IMR-90 (cell line): Measurements from ENCODE around the gene RNF41. TPM values are rescaled to one million over a fixed set of nuclear protein-coding genes. Genes with fewer than 3 reads are reported as not detected.

ENCODE experiments used
- ATAC-seq: fragments of 200-7000 bp; cut with Tn5 transposase; 2 replicates; pipeline ENCODE4 v1.9.1; 2020; ENCODE audit warnings: low read depth, mild to moderate bottlenecking, moderate library complexity
- BruUV-seq: library from RNA; stranded (reverse); fragments of 400-500 nt; replicated peaks from 2 replicates; lab custom pipeline; 2021; lab: Mats Ljungman, UMichigan
- CTCF ChIA-PET: fragments of 300-600 bp; formaldehyde crosslinking; extraction: SDS; loops from one replicate; lab custom pipeline; 2021; ENCODE audit warnings: antibody characterized with exemption; lab: Yijun Ruan, JAX
- POLR2A ChIA-PET: fragments of 300-600 bp; sonication (Branson Sonifier 250); formaldehyde crosslinking; loops from one replicate; lab custom pipeline; 2022; ENCODE audit warnings: antibody characterized with exemption; ENCODE audit not compliant: unreplicated experiment; lab: Charles Lee
- DNase-seq: peaks from one replicate; pipeline ENCODE4 v3.0.0; 2013
- H2AFZ ChIP-seq: replicated peaks from 2 replicates; pipeline ENCODE3; 2013; ENCODE audit warnings: low read length, mild to moderate bottlenecking; ENCODE audit not compliant: poor library complexity
- H2AK5ac ChIP-seq: 2 replicates; pipeline ENCODE4 v1.6.1; 2013; ENCODE audit warnings: low read depth, low read length, inconsistent platforms
- H2AK9ac ChIP-seq: replicated peaks from 2 replicates; pipeline ENCODE3; 2013; ENCODE audit warnings: mild to moderate bottlenecking, low read depth, low read length, moderate library complexity; ENCODE audit not compliant: poor library complexity
- H2BK120ac ChIP-seq: 2 replicates; pipeline ENCODE4 v1.6.1; 2013; ENCODE audit warnings: low read depth, low read length, inconsistent platforms
- H2BK15ac ChIP-seq: 3 replicates; pipeline ENCODE4 v1.6.1; 2013; ENCODE audit warnings: low read depth, low read length, inconsistent platforms
- H2BK20ac ChIP-seq: 2 replicates; pipeline ENCODE4 v1.6.1; 2013; ENCODE audit warnings: low read depth, mild to moderate bottlenecking, inconsistent platforms, low read length, moderate library complexity
- H2BK5ac ChIP-seq: 2 replicates; pipeline ENCODE4 v1.6.1; 2013; ENCODE audit warnings: mild to moderate bottlenecking, low read depth, low read length, inconsistent platforms; ENCODE audit not compliant: poor library complexity, severe bottlenecking
- H3K14ac ChIP-seq: replicated peaks from 2 replicates; pipeline ENCODE4 v1.6.1; 2013; ENCODE audit warnings: low read depth, low read length, inconsistent platforms
- H3K18ac ChIP-seq: 2 replicates; pipeline ENCODE4 v1.6.1; 2013; ENCODE audit warnings: low read depth, low read length, control low read depth
- H3K23ac ChIP-seq: 2 replicates; pipeline ENCODE4 v1.6.1; 2013; ENCODE audit warnings: low read depth, low read length, inconsistent platforms
- H3K27ac ChIP-seq: 2 replicates; pipeline ENCODE4 v1.5.1; 2013; ENCODE audit warnings: mild to moderate bottlenecking, control low read depth, low read length; ENCODE audit not compliant: insufficient read depth
- H3K27me3 ChIP-seq: 2 replicates; pipeline ENCODE4 v1.6.1; 2013; ENCODE audit warnings: low read length; ENCODE audit not compliant: control insufficient read depth, insufficient read depth
- H3K36me3 ChIP-seq: 2 replicates; pipeline ENCODE4 v1.6.1; 2013; ENCODE audit warnings: low read length, mixed read lengths; ENCODE audit not compliant: control insufficient read depth, insufficient read depth
- H3K4ac ChIP-seq: 2 replicates; pipeline ENCODE4 v1.6.1; 2013; ENCODE audit warnings: low read depth, low read length, inconsistent platforms
- H3K4me1 ChIP-seq: 2 replicates; pipeline ENCODE4 v1.6.1; 2013; ENCODE audit warnings: low read length, mixed read lengths; ENCODE audit not compliant: control insufficient read depth, insufficient read depth
- H3K4me2 ChIP-seq: 2 replicates; pipeline ENCODE4 v1.6.1; 2013; ENCODE audit warnings: low read depth, mild to moderate bottlenecking, control low read depth, low read length, moderate library complexity
- H3K4me3 ChIP-seq: 2 replicates; pipeline ENCODE4 v1.5.1; 2013; ENCODE audit warnings: low read depth, mild to moderate bottlenecking, control low read depth, low read length, moderate library complexity; ENCODE audit not compliant: insufficient read depth
- H3K56ac ChIP-seq: 2 replicates; pipeline ENCODE4 v1.6.1; 2013; ENCODE audit warnings: low read length, inconsistent platforms; ENCODE audit not compliant: insufficient read depth; ENCODE audit errors: extremely low read depth
- H3K79me1 ChIP-seq, 2 experiments: 2 replicates each; pipeline ENCODE4 v1.6.1; 2013; ENCODE audit warnings: low read length in 2 of 2, inconsistent platforms in 1 of 2, low read depth in 1 of 2
- H3K9ac ChIP-seq: 2 replicates; pipeline ENCODE4 v1.6.1; 2013; ENCODE audit warnings: low read depth, low read length, control low read depth
- H3K9me1 ChIP-seq: 2 replicates; pipeline ENCODE4 v1.6.1; 2013; ENCODE audit warnings: low read length, inconsistent platforms; ENCODE audit not compliant: insufficient read depth
- H3K9me3 ChIP-seq: 2 replicates; pipeline ENCODE4 v1.6.1; 2013; ENCODE audit warnings: low read length; ENCODE audit not compliant: control insufficient read depth, insufficient read depth
- H4K20me1 ChIP-seq: 2 replicates; pipeline ENCODE4 v1.6.1; 2013; ENCODE audit warnings: low read length, inconsistent platforms; ENCODE audit not compliant: insufficient read depth
- H4K5ac ChIP-seq: 2 replicates; pipeline ENCODE4 v1.6.1; 2013; ENCODE audit warnings: mild to moderate bottlenecking, low read depth, low read length, control low read depth
- H4K8ac ChIP-seq, 2 experiments: 2 replicates each; pipeline ENCODE4 v1.6.1; 2013; ENCODE audit warnings: low read depth in 2 of 2, low read length in 2 of 2, control low read depth in 1 of 2, inconsistent platforms in 1 of 2
- H4K91ac ChIP-seq: 2 replicates; pipeline ENCODE4 v1.6.1; 2013; ENCODE audit warnings: low read depth, low read length, inconsistent platforms; ENCODE audit not compliant: insufficient read depth
- BHLHE40 ChIP-seq: fragments of 150-350 bp; IDR thresholded peaks from 2 replicates; pipeline ENCODE4 v1.6.1; 2016; ENCODE audit warnings: mild to moderate bottlenecking, low read depth, low read length
- FOS ChIP-seq: fragments of 150-350 bp; IDR thresholded peaks from 2 replicates; pipeline ENCODE4 v1.6.1; 2016; ENCODE audit warnings: low read depth, low read length
- MAZ ChIP-seq: IDR thresholded peaks from 2 replicates; pipeline ENCODE4 v1.6.1; 2012; ENCODE audit warnings: low read depth, mild to moderate bottlenecking, low read length, improper control_type of control experiment, moderate library complexity, borderline replicate concordance
- MXI1 ChIP-seq: IDR thresholded peaks from 2 replicates; pipeline ENCODE4 v1.6.1; 2012; ENCODE audit warnings: low read depth, mild to moderate bottlenecking, low read length, moderate library complexity, borderline replicate concordance
- NFE2L2 ChIP-seq: fragments of 150-350 bp; IDR thresholded peaks from 2 replicates; pipeline ENCODE4 v1.6.1; 2016; ENCODE audit warnings: low read depth, mild to moderate bottlenecking, low read length
- POLR2A ChIP-seq: IDR thresholded peaks from 2 replicates; pipeline ENCODE4 v1.6.1; 2012; ENCODE audit warnings: mild to moderate bottlenecking, low read depth, low read length
- RAD21 ChIP-seq: IDR thresholded peaks from 2 replicates; pipeline ENCODE4 v1.6.1; 2012; ENCODE audit warnings: low read length, improper control_type of control experiment
- RCOR1 ChIP-seq: IDR thresholded peaks from 2 replicates; pipeline ENCODE4 v1.6.1; 2012; ENCODE audit warnings: mild to moderate bottlenecking, low read length, improper control_type of control experiment; ENCODE audit not compliant: insufficient replicate concordance
- WGBS, 2 experiments: methylation state at CpG; one replicate each; pipeline versions ENCODE4 v1.1.5 to v1.1.7; 2013; ENCODE audit warnings: missing lambda C conversion rate in 2 of 2; ENCODE audit not compliant: insufficient read length in 1 of 2; ENCODE audit errors: extremely low coverage in 2 of 2; 5-methylcytosine and 5-hydroxymethylcytosine counted together
- dilution Hi-C: fragments of 300-500 bp; cut with HindIII; formaldehyde crosslinking; loops from one replicate; pipeline ENCODE4 v1.14.3; 2018; ENCODE audit warnings: low sequenced_read_pairs; ENCODE audit not compliant: unreplicated experiment
- in situ Hi-C: fragments of 300-500 bp; cut with MboI; formaldehyde crosslinking; loops from 3 replicates; pipeline ENCODE4 v1.14.3; 2019; ENCODE audit warnings: low sequenced_read_pairs, inconsistent platforms, mixed read lengths
- intact Hi-C: fragments of 100-400 bp; cut with micrococcal nuclease; formaldehyde crosslinking; loops from 2 replicates; pipeline ENCODE4 v1.10.0; 2022
- polyA plus RNA-seq, 3 experiments: library from polyadenylated mRNA; depleted of rRNA; stranded (reverse); fragments of >200 nt; gene quantifications; 2 replicates each; pipeline ENCODE4 v1.2.3, GENCODE V29; 2012; ENCODE audit warnings: low replicate concordance in 1 of 3
- total RNA-seq: library from RNA; depleted of rRNA; stranded (reverse); fragments of >200 nt; gene quantifications from 2 replicates; pipeline ENCODE4 v1.2.3, GENCODE V29; 2012
- TF ChIP-seq, protein P1 (sequence below): conservative IDR thresholded peaks from 2 replicates; pipeline ENCODE4 v1.5.1; 2012; ENCODE audit warnings: mild to moderate bottlenecking, low read depth, low read length, improper control_type of control experiment
- TF ChIP-seq, protein P2 (sequence below): fragments of 150-350 bp; IDR thresholded peaks from 2 replicates; pipeline ENCODE4 v1.6.1; 2017; ENCODE audit warnings: mild to moderate bottlenecking, antibody characterized with exemption, low read length, low read depth

Gene RNF41
- total and polyA plus RNA-seq, 2 of the 4 experiments (the other 2 are of a cell fraction), result 112 to 272 TPM

DNA sequence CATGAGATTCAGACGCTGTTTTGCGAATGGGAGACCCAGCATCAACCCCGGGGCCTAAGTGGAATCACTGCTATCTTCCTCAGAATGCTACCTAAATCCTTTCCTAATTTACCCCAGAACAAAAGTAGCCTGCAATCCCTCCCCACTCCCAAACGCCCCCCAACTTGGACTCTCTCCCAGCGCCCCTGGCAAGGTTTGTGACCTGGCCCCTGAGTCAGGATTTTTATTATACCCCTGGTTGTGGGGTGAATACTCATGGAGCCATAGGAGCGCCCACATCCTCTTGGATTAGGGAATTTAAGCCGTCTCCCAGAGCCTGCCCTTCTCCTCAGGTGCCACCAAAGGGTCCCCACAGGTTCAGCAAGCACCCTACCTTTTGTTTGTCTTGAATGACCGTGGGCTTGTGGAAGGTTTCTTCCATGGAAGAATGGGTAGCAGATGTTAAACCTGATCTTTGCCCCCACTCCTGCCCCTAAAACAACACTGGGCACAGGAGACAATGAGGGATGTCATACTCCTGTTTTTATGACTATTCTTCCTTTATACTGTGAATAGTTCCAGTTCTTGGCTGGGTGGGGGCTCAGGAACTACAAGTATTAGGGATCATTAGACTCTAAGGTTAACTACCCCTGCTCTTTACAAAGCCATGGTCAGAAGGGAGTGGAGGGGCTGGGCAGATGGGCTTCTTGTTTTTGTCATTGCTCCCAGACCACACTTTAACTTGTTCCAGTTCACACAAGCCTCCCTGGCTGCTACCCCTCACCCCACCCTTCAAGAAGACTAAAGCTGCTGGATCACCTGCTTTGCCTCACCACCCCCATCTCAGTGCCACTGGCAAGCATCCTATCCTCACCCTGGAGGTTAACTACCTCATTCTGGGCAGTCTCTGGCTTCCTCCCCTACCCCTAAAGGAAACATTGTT lies 68.7 kb downstream of the RNF41 start:
- ChIA-PET POLR2A (no interaction called here), CTCF (interaction anchor here (1.0 kb wide), 1 partner anchor 36 kb away, joined by 3 read pairs; the partner anchor contains the start of gene SMARCC2)
- in situ Hi-C loops, result no loop called here
- no CpG with 5 or more reads among the region's 8 CpGs for WGBS, 2 experiments
- peak overlapping the region; percentile 61 to 93 for H4K8ac ChIP-seq
- H3K9ac ChIP-seq, result peak overlapping the region; percentile 92
- peak; percentile 2 for ATAC-seq
- H2BK5ac ChIP-seq, result peak overlapping the region; percentile 78
- dilution Hi-C loops, result no loop called here
- H3K4me1 ChIP-seq, result peaks cover 13% of the 10 kb centered on the region
- DNase-seq, result no peak
- H3K56ac ChIP-seq, result peak overlapping the region; percentile 70; the same call in 1 of the 2 replicates
- H3K4me2 ChIP-seq, result peak overlapping the region; percentile 80
- H3K18ac ChIP-seq, result peak overlapping the region; percentile 48
- no peaks in the 10 kb centered on the region for H4K20me1 ChIP-seq
- no peaks in the 10 kb centered on the region for H3K27me3 ChIP-seq
- peaks cover 7% of the 10 kb centered on the region for H3K36me3 ChIP-seq
- H3K79me1 ChIP-seq, result peaks cover 22 to 55% of the 10 kb centered on the region in 2 experiments
- peak overlapping the region; percentile 100 for H2AK9ac ChIP-seq
- H3K4ac ChIP-seq, result peak overlapping the region; percentile 93
- peak overlapping the region; percentile 79 for H4K5ac ChIP-seq
- H3K4me3 ChIP-seq, result peak overlapping the region; percentile 66
- H2BK15ac ChIP-seq, result no peak overlapping the region
- H2AFZ ChIP-seq, result peak overlapping the region; percentile 93
- no peaks in the 10 kb centered on the region for H3K9me3 ChIP-seq
- intact Hi-C loops, result no loop called here
- peak overlapping the region; percentile 98 for H3K14ac ChIP-seq
- 0 out of 2 replicates have a peak overlapping the region, but pooled peaks have one; percentile 30 for H2BK20ac ChIP-seq
- TF ChIP-seq MAZ (no peak), POLR2A (no peak), NFE2L2 (no peak), MXI1 (no peak), RCOR1 (no peak), BHLHE40 (no peak), RAD21 (no peak), FOS (no peak)
- TF ChIP-seq, protein P1, sequence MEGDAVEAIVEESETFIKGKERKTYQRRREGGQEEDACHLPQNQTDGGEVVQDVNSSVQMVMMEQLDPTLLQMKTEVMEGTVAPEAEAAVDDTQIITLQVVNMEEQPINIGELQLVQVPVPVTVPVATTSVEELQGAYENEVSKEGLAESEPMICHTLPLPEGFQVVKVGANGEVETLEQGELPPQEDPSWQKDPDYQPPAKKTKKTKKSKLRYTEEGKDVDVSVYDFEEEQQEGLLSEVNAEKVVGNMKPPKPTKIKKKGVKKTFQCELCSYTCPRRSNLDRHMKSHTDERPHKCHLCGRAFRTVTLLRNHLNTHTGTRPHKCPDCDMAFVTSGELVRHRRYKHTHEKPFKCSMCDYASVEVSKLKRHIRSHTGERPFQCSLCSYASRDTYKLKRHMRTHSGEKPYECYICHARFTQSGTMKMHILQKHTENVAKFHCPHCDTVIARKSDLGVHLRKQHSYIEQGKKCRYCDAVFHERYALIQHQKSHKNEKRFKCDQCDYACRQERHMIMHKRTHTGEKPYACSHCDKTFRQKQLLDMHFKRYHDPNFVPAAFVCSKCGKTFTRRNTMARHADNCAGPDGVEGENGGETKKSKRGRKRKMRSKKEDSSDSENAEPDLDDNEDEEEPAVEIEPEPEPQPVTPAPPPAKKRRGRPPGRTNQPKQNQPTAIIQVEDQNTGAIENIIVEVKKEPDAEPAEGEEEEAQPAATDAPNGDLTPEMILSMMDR, result no peak
- TF ChIP-seq, protein P2, sequence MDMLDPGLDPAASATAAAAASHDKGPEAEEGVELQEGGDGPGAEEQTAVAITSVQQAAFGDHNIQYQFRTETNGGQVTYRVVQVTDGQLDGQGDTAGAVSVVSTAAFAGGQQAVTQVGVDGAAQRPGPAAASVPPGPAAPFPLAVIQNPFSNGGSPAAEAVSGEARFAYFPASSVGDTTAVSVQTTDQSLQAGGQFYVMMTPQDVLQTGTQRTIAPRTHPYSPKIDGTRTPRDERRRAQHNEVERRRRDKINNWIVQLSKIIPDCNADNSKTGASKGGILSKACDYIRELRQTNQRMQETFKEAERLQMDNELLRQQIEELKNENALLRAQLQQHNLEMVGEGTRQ, result no peak
- peak overlapping the region; percentile 73 for H3K27ac ChIP-seq
- H2AK5ac ChIP-seq, result peak overlapping the region; percentile 87
- no TSS peak for BruUV-seq
- H2BK120ac ChIP-seq, result peak overlapping the region; percentile 57
- peaks cover 14% of the 10 kb centered on the region for H3K9me1 ChIP-seq
- H3K23ac ChIP-seq, result peak overlapping the region; percentile 93
- H4K91ac ChIP-seq, result peak overlapping the region; percentile 69
